Astrocyte (in vitro differentiated cells and primary cell): ENCODE data around the gene RNF145. TPM values are rescaled to one million over a fixed set of nuclear protein-coding genes. Genes with fewer than 3 reads are reported as not detected.
"Not testable (repeated sequence)": the region's sequence is repeated elsewhere in the genome, so short reads cannot be mapped to it uniquely, and the experiment has no call there.

Experiments
- DNase-seq: peaks from one replicate; pipeline ENCODE4 v3.0.0-alpha.2; 2010; ENCODE audit warnings: low read depth
- FAIRE-seq: peaks from 2 replicates; lab custom pipeline; 2011; peaks lifted over from hg19 to GRCh38; lab: Jason Lieb, UNC
- H2AFZ ChIP-seq: 2 replicates; pipeline ENCODE4 v1.6.0; 2012; ENCODE audit warnings: low read depth, low read length, inconsistent platforms
- H3K27ac ChIP-seq: 2 replicates; pipeline ENCODE4 v1.5.1; 2011; ENCODE audit warnings: low read depth, low read length, inconsistent platforms
- H3K27me3 ChIP-seq: 2 replicates; pipeline ENCODE4 v1.6.0; 2011; ENCODE audit warnings: low read length, inconsistent platforms; ENCODE audit not compliant: insufficient read depth
- H3K36me3 ChIP-seq: 2 replicates; pipeline ENCODE4 v1.5.1; 2011; ENCODE audit warnings: low read length, inconsistent platforms; ENCODE audit not compliant: insufficient read depth
- H3K4me1 ChIP-seq: 2 replicates; pipeline ENCODE4 v1.5.1; 2011; ENCODE audit warnings: low read length, inconsistent platforms; ENCODE audit not compliant: insufficient read depth
- H3K4me2 ChIP-seq: 2 replicates; pipeline ENCODE4 v1.6.0; 2012; ENCODE audit warnings: low read length, inconsistent platforms
- H3K4me3 ChIP-seq: 2 replicates; pipeline ENCODE4 v1.5.1; 2011; ENCODE audit warnings: low read depth, mild to moderate bottlenecking, low read length, inconsistent platforms; ENCODE audit not compliant: insufficient read depth
- H3K79me2 ChIP-seq: 2 replicates; pipeline ENCODE4 v1.6.0; 2012; ENCODE audit warnings: mild to moderate bottlenecking, low read length, inconsistent platforms; ENCODE audit not compliant: insufficient read depth
- H3K9ac ChIP-seq: 2 replicates; pipeline ENCODE4 v1.6.0; 2012; ENCODE audit warnings: mild to moderate bottlenecking, low read length, inconsistent platforms
- H3K9me3 ChIP-seq: 2 replicates; pipeline ENCODE4 v1.5.1; 2012; ENCODE audit warnings: low read depth, mild to moderate bottlenecking, low read length, inconsistent platforms; ENCODE audit not compliant: insufficient read depth
- H4K20me1 ChIP-seq: 2 replicates; pipeline ENCODE4 v1.6.0; 2012; ENCODE audit warnings: low read length, inconsistent platforms; ENCODE audit not compliant: insufficient read depth
- H3K27ac Mint-ChIP-seq: one replicate; pipeline ENCODE4 v1.8.0; 2021; ENCODE audit warnings: mild to moderate bottlenecking, mixed read lengths; ENCODE audit not compliant: unreplicated experiment
- H3K27me3 Mint-ChIP-seq: one replicate; pipeline ENCODE4 v1.8.0; 2021; ENCODE audit warnings: low read depth, mixed read lengths; ENCODE audit not compliant: unreplicated experiment
- H3K36me3 Mint-ChIP-seq: one replicate; pipeline ENCODE4 v1.8.0; 2021; ENCODE audit warnings: low read depth, mixed read lengths; ENCODE audit not compliant: unreplicated experiment
- H3K4me1 Mint-ChIP-seq: one replicate; pipeline ENCODE4 v1.8.0; 2021; ENCODE audit warnings: low read depth, mixed read lengths; ENCODE audit not compliant: unreplicated experiment
- H3K4me3 Mint-ChIP-seq: one replicate; pipeline ENCODE4 v1.8.0; 2021; ENCODE audit warnings: mild to moderate bottlenecking, moderate library complexity, mixed read lengths; ENCODE audit not compliant: unreplicated experiment
- H3K9me3 Mint-ChIP-seq: one replicate; pipeline ENCODE4 v1.8.0; 2021; ENCODE audit warnings: mild to moderate bottlenecking, mixed read lengths; ENCODE audit not compliant: unreplicated experiment
- CTCF ChIP-seq: IDR thresholded peaks from 2 replicates; pipeline ENCODE4 v1.5.1; 2011; ENCODE audit warnings: low read depth, mild to moderate bottlenecking, inconsistent platforms, low read length, moderate library complexity; ENCODE audit not compliant: insufficient read depth
- EZH2 ChIP-seq: IDR thresholded peaks from 2 replicates; pipeline ENCODE4 v1.6.1; 2012; ENCODE audit warnings: mild to moderate bottlenecking, low read length, inconsistent platforms; ENCODE audit not compliant: insufficient read depth
- total RNA-seq: library from RNA; stranded (reverse); gene quantifications from 2 replicates; pipeline ENCODE4 v1.2.1, GENCODE V29; 2021

RNF145 gene
- total RNA-seq, 1 donor from 2014 or later = 54.0 TPM

- DNase-seq = no peak
- Histone ChIP-seq H3K36me3 (no peaks in the 10 kb centered on the region), H3K4me3 (no peak overlapping the region), H3K9ac (no peak overlapping the region), H4K20me1 (no peaks in the 10 kb centered on the region), H3K9me3 (no peaks in the 10 kb centered on the region), H2AFZ (no peak overlapping the region), H3K27ac (no peak overlapping the region), H3K79me2 (no peaks in the 10 kb centered on the region), H3K4me1 (no peaks in the 10 kb centered on the region), H3K4me2 (no peak overlapping the region), H3K27me3 (no peaks in the 10 kb centered on the region)
- Mint-ChIP-seq H3K4me1 (no peaks in the 10 kb centered on the region), H3K36me3 (no peaks in the 10 kb centered on the region), H3K27me3 (no peaks in the 10 kb centered on the region), H3K9me3 (no peaks in the 10 kb centered on the region), H3K27ac (no peak overlapping the region), H3K4me3 (no peak overlapping the region)
- FAIRE-seq = no peak
- TF ChIP-seq EZH2 = no peak
- TF ChIP-seq CTCF = no peak
These were observed 88.3 kb downstream of the RNF145 start for GRCh38 chr5:159121061-159121460.

- H3K4me1 ChIP-seq = no peaks in the 10 kb centered on the region
- peak overlapping the region; percentile 16 for H3K4me2 ChIP-seq
- H3K27ac ChIP-seq = no peak overlapping the region
- Mint-ChIP-seq H3K4me1 (no peaks in the 10 kb centered on the region), H3K27me3 (no peaks in the 10 kb centered on the region), H3K36me3 (no peaks in the 10 kb centered on the region), H3K27ac (no peak overlapping the region), H3K4me3 (no peak overlapping the region), H3K9me3 (no peaks in the 10 kb centered on the region)
- DNase-seq (no peak), FAIRE-seq (no peak)
- H3K27me3 ChIP-seq = no peaks in the 10 kb centered on the region
- no peak for TF ChIP-seq EZH2
- no peak for TF ChIP-seq CTCF
- H3K9me3 ChIP-seq = no peaks in the 10 kb centered on the region
- H3K4me3 ChIP-seq = no peak overlapping the region
- no peak overlapping the region for H3K9ac ChIP-seq
- H3K36me3 ChIP-seq = no peaks in the 10 kb centered on the region
- no peak overlapping the region for H2AFZ ChIP-seq
- no peaks in the 10 kb centered on the region for H3K79me2 ChIP-seq
- no peaks in the 10 kb centered on the region for H4K20me1 ChIP-seq
These were observed 88.9 kb downstream of the RNF145 start for GRCh38 chr5:159120446-159120845.

GRCh38 chr5:159119842-159120241, 89.5 kb downstream of the RNF145 start:
- not testable (repeated sequence) for H3K4me3 Mint-ChIP-seq, H3K9me3 Mint-ChIP-seq, H3K27ac Mint-ChIP-seq, H3K4me2 ChIP-seq, H2AFZ ChIP-seq, H3K79me2 ChIP-seq, H3K27me3 ChIP-seq, H3K36me3 ChIP-seq, H3K36me3 Mint-ChIP-seq, H3K4me1 ChIP-seq, H4K20me1 ChIP-seq, H3K27me3 Mint-ChIP-seq, FAIRE-seq, DNase-seq, H3K9me3 ChIP-seq, H3K4me3 ChIP-seq, H3K4me1 Mint-ChIP-seq, H3K9ac ChIP-seq, H3K27ac ChIP-seq

GRCh38 chr5:159118958-159119659, 90.2 kb downstream of the RNF145 start:
- H3K4me3 Mint-ChIP-seq, H3K27ac Mint-ChIP-seq, H3K36me3 ChIP-seq, DNase-seq, H2AFZ ChIP-seq, H3K9me3 Mint-ChIP-seq, H3K4me2 ChIP-seq, H3K27ac ChIP-seq, H3K36me3 Mint-ChIP-seq, H3K4me1 Mint-ChIP-seq, FAIRE-seq, H3K79me2 ChIP-seq, H3K27me3 ChIP-seq, H4K20me1 ChIP-seq, H3K4me1 ChIP-seq, H3K9me3 ChIP-seq, H3K9ac ChIP-seq, H3K27me3 Mint-ChIP-seq, H3K4me3 ChIP-seq: not testable (repeated sequence)
